Left colon (tissue), 2 donors: ENCODE data around the gene ABHD3. TPM values are rescaled to one million over a fixed set of nuclear protein-coding genes. Genes with fewer than 3 reads are reported as not detected.
"Not testable (repeated sequence)": the region's sequence is repeated elsewhere in the genome, so short reads cannot be mapped to it uniquely, and the experiment has no call there.

ENCODE experiments used
- ATAC-seq: fragments of 200-7000 bp; cut with Tn5 transposase; one replicate; pipeline ENCODE4 v1.9.1; 2020; ENCODE audit warnings: mild to moderate bottlenecking, moderate library complexity
- DNase-seq, 2 donors: peaks; one replicate each; pipeline ENCODE4 v3.0.0-alpha.2; 2020
- intact Hi-C, 2 donors: fragments of 100-400 bp; cut with DNase I in 1 of 2; cut with micrococcal nuclease in 1 of 2; formaldehyde crosslinking; loops; one replicate each; pipeline versions ENCODE4 v1.11.2 to v1.14.0; 2022; cut with DNase I, micrococcal nuclease
- total RNA-seq, 2 donors: library from RNA; stranded (reverse); fragmentation: NEBNext Ultra II Directional; extraction: Animal tissue kit (Norgen Biotek cat#: 25700); gene quantifications; one replicate each; pipeline ENCODE4 v1.2.1, GENCODE V29; 2021
- donor health status: DM: no; HTN: no; CAD: no.
- donor health status: DM: yes; HTN: yes; CAD: no.

Gene ABHD3
- total RNA-seq, 2 donors from 2014 or later = 131 TPM

DNA sequence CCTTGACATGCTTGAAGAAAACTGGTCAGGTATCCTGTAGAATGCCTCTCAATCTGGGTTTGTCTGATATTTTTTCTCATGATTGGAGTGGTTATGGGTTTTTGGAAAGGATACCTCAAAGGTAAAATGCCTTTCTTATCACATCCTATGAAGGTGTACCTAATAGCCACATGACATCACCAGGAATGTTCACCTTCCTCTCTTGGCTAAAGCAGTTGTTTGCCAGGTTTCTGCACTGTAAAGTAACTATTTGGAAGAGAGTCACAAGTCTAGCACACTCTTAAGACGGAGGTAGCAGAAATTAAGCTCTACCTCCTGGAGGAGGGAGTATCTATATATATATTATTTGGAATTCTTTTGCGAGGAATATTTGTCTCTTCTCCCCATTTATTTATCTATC is 18.1 kb upstream of the ABHD3 start:
- intact Hi-C loops = no loop called here
- no peak for ATAC-seq

DNA sequence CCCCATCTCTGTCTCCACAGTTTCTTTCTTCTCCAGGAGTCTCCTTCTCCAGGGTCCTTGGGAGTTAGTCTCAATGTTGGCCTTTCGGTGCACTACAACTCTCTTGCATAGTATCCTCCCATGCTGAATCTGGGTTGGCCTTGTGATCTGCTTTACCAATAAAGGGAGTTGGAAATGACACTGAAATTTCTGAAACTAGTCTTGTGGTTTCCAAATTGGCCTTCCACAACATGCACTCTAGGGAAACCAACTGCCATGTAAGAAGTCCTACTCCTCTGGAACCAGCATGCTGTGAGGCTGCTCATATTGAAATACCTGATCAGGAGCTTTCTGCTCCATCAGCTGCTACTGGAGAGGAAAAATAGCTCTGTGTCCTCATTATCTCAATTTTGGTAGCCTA is 9.9 kb upstream of the ABHD3 start:
- ATAC-seq (no peak), DNase-seq (no peak)
- intact Hi-C loops = no loop called here

More for the DNA sequence above, 18.1 kb upstream of the ABHD3 start:
- DNase-seq = no peak

DNA sequence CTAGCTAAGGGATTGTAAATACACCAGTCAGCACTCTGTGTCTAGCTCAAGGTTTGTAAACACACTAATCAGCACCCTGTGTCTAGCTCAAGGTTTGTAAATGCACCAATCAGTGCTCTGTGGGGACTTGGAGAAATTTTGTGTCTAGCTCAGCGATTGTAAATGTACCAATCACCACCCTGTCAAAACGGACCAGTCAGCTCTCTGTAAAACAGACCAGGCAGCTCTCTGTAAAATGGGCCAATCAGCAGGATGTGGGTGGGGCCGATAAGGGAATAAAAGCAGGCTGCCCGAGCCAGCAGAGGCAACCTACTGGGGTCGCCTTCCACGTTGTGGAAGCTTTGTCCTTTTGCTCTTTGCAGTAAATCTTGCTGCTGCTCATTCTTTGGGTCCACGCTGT is 2.6 kb upstream of the ABHD3 start:
- not testable (repeated sequence) for DNase-seq, ATAC-seq
- intact Hi-C loops = loop anchor here in 1 of 2 donors (10.0 kb wide), 1 partner anchor 92 kb away; the partner anchor contains the start of gene SNRPD1

DNA sequence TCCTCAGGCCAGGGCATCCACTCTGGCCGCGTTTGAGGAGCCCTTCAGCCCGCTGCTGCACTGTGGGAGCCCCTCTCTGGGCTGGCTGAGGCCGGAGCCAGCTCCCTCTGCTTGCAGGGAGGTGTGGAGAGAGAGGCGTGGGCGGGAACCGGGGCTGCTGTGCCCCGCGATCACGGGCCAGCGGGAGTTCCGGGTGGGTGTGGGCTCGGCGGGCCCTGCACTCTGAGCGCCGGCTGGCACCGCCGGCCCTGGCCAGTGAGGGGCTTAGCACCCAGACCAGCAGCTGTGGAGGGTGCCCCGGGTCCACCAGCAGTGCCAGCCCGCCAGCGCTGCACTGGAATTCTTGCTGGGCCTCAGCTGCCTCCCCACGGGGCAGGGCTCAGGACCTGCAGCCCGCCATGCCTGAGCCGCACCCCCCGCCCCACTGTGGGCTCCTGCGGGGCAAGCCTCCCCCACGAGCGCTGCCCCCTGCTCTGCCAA is 1.9 kb upstream of the ABHD3 start:
- ATAC-seq (no peak), DNase-seq (no peak)
- intact Hi-C loops = loop anchor here in 1 of 2 donors (10.0 kb wide), 1 partner anchor 92 kb away; the partner anchor contains the start of gene SNRPD1

DNA sequence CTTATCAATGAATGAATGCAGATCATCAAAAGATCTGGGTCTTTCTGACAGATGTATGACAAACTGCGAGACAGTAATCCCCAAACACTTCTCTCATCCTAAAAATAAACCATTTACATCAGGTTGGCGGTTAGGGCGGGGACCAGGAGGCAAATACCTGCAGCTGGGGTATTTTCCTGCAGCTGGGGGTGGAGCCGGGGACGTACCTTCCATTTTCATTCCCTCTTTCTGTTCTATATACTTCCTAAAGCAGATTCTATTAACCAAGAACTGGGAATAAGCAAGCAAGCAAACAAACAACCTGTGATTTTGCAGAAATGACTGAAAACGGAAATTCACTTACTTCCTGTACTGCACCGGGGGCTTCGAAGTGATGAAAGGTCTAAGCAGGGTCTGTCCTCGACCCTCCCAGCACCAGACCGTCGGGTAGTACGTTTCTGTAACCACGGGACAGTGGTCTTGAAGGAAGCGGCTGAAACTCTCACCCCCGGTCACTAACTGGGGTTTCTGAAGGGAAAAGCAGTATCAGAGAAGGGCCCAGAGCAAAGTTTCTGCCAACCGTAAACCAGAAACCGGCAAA is 1.2 kb downstream of the ABHD3 start:
- ATAC-seq (peak; percentile 39), DNase-seq (peak; percentile 73 to 79)
- intact Hi-C loops = loop anchor here in 1 of 2 donors (10.0 kb wide), 1 partner anchor 89 kb away; the partner anchor contains the start of gene SNRPD1

DNA sequence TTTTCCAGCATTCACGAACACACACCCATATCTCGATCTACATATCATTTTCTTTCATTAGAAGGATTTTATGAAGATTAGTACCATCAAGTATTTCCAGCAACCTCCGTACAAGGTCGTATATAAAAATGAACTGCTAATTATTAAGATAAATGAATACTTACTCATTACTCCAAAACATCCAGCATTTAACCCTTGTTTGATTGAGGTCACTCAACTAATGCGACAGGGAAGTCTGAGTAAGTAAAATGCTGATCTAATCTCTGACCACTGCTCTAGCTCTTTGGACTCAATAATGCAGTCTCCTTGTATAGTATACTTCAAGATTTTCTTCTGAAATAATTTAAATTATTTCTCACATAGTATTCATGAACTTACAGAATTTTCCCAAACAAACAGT is 2.0 kb downstream of the ABHD3 start:
- intact Hi-C loops = loop anchor here in 1 of 2 donors (10.0 kb wide), 1 partner anchor 88 kb away; the partner anchor contains the start of gene SNRPD1
- no peak for DNase-seq
- ATAC-seq = no peak

DNA sequence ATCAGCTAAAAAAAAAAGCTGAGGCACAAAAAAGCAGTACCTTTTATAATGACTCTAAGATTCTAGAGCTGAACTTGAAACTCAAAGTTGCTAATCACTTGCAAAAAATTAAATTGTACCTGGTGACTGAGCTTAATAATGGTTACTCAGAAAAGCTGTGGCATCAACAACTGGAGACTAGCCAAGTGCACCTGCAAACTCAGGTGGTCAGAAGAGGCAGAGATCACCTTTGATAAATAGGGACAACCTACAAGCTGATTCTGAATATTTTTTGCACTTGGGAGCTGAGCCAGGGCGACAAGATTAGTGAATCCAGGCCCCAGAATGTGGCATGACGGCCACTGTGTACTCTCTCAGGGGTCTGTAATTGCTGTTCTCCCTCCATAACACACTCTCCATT is 3.0 kb downstream of the ABHD3 start:
- DNase-seq = no peak
- intact Hi-C loops = loop anchor here in 1 of 2 donors (10.0 kb wide), 1 partner anchor 87 kb away; the partner anchor contains the start of gene SNRPD1

DNA sequence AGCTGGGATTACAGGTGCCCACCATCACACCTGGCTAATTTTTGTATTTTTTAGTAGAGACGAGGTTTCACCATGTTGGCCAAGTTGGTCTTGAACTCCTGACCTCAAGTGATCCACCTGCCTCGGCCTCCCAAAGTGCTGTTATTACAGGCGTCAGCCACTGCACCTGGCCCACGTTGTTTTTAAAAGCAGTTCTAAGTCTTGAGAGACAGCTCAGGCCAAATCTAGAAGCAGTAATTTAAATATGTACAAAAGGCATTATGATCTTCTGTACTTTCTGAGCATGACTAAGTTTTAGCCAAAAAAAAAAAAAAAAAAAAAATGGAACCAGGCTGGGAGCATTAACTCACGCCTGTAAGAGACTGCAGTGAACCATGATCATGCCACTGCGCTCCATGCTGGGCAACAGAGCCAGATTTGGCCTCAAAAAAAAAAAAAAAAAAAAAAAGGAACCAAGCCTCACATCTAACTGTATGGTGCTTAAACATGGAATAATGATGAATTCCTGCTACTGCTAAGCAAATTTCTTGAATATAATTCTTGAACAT is 4.0 kb downstream of the ABHD3 start:
- no peak for ATAC-seq
- no peak for DNase-seq
- intact Hi-C loops = loop anchor here in 1 of 2 donors (10.0 kb wide), 1 partner anchor 86 kb away; the partner anchor contains the start of gene SNRPD1

More for the DNA sequence above, 3.0 kb downstream of the ABHD3 start:
- no peak for ATAC-seq

DNA sequence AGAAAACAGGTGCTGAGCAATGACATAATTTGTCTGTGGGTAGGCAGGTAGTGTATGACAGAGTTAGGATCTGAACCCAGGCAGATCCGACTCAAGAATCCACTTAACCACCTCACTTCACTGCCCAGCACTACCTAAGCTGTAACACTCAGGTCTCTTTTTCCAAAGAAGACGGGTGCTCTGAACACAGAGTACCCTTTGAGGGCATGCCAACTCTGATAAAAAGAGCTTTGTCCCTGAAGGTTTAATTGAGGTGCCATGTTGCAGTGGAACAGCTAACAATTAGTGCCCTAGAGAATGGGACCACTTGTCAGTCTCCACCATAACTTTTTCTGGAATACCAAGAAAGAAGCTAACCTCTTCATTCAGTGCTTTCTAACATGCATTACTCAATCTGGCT is 11.3 kb downstream of the ABHD3 start:
- no peak for DNase-seq
- ATAC-seq = no peak
- intact Hi-C loops = no loop called here

DNA sequence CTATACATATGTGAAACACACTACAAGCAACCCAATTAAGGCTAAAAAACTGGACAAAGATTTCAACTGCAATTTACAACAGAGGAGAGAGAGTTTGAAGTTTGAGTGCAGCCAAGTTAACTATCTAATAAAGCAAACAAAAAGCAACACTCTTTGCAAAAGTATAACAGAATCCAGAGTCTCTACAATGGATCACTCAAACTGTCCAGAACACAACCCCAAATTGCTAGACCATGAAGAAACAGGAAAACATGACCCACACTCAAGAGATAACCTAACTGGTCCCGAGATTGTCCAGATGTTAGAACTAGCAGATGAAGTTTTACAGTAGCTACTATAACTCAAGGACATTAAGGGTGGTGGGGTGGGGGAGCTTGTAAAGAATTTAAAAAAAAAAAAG is 14.8 kb downstream of the ABHD3 start:
- no peak for ATAC-seq
- intact Hi-C loops = no loop called here
- no peak for DNase-seq

DNA sequence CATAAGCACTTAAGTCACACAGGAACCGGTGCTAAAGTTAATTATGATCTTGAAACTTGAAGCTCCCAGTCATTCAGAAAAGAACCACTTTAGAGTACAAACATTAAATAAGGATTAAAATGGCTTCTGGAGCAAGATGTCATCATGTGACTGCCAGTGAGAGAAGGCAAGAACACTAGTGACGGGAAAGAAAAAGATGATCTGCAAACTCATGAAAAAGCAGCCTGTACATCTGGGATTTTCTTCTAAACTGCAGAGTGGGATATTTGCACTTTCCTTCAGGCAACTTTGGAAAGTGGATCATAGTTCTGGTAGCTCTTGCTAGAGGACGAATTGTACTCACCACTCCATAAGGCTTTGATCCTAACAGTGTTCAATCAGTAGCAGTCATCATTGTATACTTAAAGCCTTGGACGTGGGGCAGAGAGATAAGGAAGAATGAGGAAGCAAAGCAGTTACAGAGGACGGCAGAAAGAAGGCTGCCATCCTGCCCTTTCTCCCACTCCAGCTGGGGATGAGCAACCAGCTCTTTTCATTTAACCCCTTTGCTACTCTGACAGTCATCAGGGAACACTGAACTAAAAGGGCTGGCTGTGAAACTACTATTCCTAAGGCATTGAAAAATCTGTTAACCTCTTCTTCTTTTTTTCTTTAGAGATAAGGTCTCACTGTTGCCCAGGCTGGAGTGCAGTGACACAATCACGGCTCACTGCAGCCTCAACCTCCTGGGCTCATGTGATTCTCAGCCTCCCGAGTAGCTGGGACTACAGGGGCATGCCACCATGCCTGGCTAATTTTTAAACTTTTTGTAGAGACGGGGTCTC is 18.1 kb downstream of the ABHD3 start:
- intact Hi-C loops = no loop called here
- no peak for DNase-seq
- ATAC-seq = peak; percentile 86

DNA sequence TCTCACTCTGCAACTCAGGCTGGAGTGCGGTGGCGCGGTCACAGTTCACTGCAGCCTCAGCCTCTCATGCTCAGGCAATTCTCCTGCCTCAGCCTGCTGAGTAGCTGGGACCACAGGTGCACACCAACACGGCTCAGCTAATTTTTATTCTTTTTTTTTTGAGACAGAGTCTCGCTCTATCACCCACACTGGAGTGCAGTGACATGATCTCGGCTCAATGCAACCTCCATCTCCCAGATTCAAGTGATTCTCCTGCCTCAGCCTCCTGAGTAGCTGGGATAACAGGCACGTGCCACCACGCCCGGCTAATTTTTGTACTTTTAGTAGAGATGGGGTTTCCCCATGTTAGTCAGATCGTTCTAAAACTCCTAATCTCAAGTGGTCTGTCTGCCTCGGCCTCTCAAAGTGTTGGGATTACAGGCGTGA is 19.0 kb downstream of the ABHD3 start:
- ATAC-seq, intact Hi-C loops, DNase-seq: not testable (repeated sequence)

DNA sequence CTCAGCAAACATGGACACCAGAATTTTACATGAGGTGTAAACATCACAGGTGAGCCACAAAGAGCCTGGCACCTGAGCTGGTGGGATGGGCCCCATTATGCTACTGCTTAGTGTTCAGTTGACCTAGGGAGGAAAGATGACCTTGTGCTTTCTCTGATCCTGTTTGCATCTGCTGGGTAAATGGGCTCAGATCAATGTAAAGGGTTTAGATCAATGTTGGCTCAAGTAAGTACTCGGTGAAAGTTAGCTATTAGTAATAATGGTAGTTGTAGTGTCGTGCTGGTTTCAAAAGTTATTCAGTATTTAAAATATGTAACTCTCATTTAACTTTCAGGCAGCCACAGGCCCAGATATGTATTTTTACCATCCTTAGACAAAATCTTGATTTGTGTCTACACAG is 19.8 kb downstream of the ABHD3 start:
- intact Hi-C loops = no loop called here
- no peak for DNase-seq
- no peak for ATAC-seq

DNA sequence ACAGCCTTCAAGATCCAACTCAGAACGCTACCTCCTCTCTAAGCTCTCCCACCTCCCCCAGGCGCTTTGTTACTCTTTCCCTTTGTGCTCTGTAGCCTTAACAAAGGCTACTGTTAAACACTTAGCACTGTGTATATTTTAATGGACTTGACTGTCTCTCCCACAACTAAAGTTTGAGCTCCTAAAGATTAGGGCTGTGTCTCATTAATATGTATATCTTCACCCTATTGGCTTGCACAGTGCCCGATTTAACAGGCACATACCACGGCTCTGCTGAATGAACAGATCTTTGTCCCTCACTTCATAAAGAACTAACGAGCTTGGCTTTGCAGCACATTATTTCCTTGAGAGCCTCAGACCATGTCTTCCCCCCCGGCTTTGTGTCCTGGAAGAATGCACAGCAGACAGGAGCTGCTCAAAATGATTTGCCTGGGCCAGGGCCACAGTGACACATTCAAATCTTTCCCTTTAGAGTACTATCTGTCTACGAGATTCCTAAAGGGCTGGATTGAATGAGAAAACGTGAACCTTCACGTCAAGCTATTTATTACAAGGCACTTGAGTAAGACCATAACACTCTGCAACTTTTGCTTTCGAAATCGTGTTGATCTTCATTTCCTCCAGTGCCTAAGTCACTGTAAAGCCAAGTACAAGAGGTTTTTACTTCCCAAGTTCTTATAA is 22.1 kb downstream of the ABHD3 start:
- ATAC-seq (peak; percentile 61), DNase-seq (no peak)
- intact Hi-C loops = no loop called here

DNA sequence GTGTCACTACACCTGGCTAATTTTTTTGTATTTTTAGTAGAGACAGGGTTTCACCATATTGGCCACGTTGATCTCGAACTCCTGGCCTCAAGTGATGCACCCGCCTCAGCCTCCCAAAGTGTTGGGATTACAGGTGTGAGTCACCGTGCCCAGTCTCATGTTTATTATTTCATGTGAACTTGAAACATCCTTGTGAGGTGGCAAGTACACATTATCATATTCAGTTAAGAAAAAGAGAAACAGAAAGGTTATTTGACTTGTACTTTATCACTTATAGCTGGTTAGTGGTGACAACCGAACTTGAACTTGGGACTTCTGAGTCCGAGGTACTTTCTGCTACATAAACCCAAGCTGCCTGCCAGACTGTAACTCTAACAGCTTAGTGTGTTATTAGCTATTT is 24.4 kb downstream of the ABHD3 start:
- intact Hi-C loops = no loop called here
- peak; percentile 65 for ATAC-seq
- DNase-seq = no peak

DNA sequence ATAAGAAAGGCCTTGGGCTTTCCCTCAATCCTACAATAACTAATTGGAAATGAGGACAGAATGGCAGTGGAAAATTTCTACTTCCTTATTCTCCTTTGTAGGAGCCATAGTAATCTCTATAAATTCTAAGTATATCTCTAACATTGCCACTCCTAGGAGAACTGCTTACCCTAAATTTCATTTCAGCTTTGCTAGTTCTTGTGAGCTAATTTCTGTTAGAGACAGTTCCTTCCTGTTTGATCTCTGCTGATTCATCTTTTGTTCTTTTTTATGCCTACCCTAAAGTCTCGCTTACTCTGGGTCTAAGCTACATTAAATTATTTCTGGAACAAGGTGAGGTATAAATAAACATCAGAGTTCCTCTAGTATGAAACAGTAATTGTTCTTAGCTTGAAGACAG is 25.7 kb downstream of the ABHD3 start:
- no peak for DNase-seq
- peak; percentile 58 for ATAC-seq
- intact Hi-C loops = no loop called here

DNA sequence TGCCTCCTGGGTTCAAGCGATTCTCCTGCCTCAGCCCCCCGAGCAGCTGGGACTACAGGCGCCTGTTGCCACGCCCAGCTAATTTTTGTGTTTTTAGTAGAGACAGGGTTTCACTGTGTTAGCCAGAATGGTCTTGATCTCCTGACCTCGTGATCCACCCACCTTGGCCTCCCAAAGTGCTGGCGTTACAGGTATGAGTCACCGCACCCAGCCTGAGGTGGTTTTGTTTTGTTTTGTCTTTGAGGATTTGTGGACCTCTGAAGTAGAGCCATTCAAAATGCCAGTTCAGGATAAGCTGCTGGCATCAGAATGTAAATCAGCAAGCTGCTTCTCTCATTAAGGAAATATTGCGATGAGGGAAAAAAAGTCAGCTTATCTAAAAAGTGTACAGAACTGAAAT is 29.2 kb downstream of the ABHD3 start:
- intact Hi-C loops, DNase-seq, ATAC-seq: not testable (repeated sequence)

DNA sequence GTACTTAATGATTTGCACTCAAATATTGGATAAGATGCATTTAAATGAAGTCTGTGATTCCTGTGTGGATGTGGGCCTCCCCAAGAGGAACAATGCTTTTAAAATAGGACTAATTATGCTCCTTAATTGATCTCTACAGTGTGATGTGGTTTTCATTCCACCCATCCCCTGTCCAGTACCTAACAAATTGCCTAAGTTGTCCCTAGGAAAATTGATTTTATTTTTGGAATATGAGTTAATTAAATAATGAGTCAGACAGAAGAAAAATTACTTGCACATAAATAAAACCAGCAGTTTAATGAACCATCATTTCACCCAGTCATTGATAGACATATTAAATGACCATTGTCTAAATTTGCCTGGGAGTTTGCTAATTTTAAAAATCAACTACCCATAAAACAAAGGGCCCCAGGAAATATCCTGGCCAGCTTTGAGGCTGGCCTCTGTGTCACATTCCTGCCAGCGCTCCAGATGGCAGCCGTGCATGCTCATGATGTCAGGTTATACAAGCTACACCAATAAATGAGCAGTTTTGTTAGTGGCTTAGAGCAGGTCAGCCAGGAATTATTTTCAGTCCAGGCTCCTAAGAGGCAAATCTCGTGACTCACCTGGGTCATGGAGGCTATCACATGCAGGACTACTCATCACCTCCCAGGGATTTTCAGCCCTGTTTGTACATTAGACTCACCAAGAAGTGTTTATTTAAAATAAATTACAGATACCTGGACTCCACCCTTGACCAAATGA is 31.9 kb downstream of the ABHD3 start:
- ATAC-seq = peak; percentile 68
- peak; percentile 35 to 64 for DNase-seq
- intact Hi-C loops = no loop called here
